CD4-positive, alpha-beta T cell treated with Interleukin-10 for 1 hour (primary cell): ENCODE results near the gene IKZF1.
A peak's percentile ranks its signal among the peaks of the same experiment; 100 is the strongest.

Source experiments
- DNase-seq: peaks from one replicate; pipeline ENCODE4 v3.0.0-alpha.2; 2020

IKZF1 gene

DNA sequence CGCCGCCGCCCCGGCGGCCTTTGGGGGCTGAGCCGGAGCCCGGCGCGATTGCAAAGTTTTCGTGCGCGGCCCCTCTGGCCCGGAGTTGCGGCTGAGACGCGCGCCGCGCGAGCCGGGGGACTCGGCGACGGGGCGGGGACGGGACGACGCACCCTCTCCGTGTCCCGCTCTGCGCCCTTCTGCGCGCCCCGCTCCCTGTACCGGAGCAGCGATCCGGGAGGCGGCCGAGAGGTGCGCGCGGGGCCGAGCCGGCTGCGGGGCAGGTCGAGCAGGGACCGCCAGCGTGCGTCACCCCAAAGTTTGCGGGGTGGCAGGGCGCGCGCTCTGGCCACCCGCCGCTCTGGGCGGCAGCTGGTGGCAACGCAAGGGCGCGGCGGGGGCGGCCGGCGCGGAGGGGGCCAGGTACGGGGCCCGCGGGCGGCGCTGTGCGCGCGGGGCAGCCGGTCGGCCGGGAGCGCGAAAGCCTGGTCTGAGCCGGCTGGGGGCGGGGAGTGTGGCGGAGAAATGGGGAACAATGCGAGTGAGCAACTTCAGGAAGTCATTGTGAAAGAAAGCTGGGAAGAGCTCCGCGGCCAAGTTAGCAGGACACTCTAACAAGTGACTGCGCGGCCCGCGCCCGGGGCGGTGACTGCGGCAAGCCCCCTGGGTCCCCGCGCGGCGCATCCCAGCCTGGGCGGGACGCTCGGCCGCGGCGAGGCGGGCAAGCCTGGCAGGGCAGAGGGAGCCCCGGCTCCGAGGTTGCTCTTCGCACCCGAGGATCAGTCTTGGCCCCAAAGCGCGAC, at the start of gene IKZF1:
Gene IKZF1, plus strand, starts transcription at position 588 of the 782 bp plus-strand sequence. CDS start 14,346 bp downstream, outside the sequence.
- DNase-seq: peak; percentile 68

- peak; percentile 51 for DNase-seq
Observed at GRCh38 chr7:50261593-50261992, 42.9 kb upstream of the IKZF1 start.

DNA sequence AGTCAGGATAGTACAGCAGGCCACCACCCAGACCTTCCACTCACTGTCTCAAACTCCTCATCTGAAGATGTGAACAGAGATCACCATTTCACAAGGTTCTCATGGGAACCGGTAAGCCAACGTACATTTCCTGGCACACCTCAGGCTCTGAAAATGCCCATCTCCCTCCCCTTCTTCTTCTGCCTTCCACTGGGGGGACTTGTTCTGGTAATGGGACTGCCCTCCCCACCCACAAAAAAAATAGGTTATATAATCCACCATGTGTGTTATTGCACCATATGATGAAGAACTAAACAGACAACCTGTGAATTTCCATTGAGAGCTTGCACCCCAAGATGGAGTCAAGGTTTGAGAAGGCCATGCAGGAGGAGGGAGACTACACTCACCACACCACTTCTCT, 42.1 kb upstream of the IKZF1 start:
- peak; percentile 59 for DNase-seq

- peak; percentile 47 for DNase-seq
Observed at GRCh38 chr7:50262916-50263690, 41.4 kb upstream of the IKZF1 start.

DNA sequence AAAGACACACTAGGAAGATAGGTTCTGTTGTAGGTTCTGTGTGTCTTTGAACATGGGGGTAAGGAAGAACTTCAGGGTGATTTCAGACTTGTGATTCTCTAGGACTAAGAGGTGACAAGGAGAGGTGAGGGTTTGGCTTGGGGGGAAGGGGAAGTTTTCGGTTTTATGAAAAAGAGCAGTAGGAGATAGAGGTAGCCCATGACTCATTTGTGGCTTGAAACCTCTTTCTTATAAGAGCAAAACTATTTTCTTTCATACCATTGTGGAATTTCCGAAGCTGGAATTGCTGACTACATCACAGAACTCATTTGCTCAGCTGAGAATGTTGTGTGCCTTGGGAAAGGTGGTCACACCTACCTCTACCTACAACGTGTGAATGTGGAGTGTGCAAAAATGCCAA, 39.6 kb upstream of the IKZF1 start:
- DNase-seq: peak; percentile 59

GRCh38 chr7:50265968-50266634, 38.4 kb upstream of the IKZF1 start:
- no peak for DNase-seq

GRCh38 chr7:50266635-50267386, 37.7 kb upstream of the IKZF1 start:
- peak; percentile 81 for DNase-seq

GRCh38 chr7:50267525-50268041, 36.9 kb upstream of the IKZF1 start:
- no peak for DNase-seq

- no peak for DNase-seq
Observed at GRCh38 chr7:50268223-50268622, 36.3 kb upstream of the IKZF1 start.

DNA sequence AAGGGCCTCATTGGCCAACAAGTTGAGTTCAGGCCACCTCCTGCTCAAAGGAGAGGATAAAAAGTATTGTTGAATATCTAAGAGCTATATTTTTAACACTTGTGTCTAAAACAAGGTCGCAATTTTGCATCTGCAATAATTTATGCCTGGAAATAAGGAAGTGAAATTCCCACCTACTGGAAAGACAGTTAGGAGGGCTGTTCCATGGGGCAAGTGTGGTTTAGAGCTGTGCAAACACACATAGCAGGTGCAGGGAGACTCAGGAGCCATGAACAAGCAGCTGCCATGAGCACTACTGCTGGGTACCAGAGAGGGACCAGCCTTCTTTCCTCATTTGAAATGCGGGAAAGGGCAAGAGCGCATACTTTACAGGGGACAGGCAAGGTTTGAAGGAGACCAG, 35.5 kb upstream of the IKZF1 start:
- no peak for DNase-seq

DNA sequence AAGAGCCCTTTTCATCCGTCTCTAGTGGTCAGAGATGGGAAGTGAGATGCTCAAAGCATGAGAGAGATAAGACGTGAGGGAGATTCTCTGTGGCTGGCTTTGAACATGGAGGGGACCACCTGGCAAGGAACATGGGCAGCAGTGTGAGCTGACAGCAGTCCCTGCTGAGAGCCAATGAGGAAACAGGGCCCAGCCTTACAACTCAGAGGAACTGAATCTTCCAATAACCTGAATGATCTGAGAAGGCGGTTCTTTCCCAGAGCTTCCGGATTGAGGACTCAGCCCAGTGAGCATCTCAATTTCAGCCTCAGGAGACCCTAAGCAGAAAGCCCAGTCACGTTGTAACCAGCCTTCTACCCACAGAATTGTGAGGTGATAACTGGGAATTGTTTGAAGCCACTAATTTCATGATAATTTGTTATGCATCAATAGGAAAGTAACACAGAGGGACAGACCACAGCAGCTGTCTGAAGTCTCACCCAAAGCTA, 33.9 kb upstream of the IKZF1 start:
- DNase-seq: no peak

DNA sequence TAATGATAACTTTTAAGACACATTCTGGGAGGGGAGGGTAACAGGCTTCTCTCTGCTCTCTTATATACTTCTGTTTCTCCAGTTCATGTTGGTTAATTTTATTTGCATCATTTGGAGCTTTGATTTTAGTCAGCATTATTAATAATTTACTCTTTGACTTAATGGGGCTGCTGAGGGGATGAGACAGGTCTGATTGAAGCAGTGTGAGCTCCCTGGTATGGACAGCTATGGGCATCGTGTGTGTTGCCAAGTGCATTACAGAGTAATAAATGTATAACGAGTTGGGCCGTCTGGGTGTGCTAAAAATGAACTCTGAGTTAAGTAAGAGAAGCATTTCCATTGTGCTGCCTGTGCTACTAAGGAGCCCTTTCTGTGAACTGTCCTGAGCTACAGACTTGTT, 31.7 kb upstream of the IKZF1 start:
- no peak for DNase-seq

DNA sequence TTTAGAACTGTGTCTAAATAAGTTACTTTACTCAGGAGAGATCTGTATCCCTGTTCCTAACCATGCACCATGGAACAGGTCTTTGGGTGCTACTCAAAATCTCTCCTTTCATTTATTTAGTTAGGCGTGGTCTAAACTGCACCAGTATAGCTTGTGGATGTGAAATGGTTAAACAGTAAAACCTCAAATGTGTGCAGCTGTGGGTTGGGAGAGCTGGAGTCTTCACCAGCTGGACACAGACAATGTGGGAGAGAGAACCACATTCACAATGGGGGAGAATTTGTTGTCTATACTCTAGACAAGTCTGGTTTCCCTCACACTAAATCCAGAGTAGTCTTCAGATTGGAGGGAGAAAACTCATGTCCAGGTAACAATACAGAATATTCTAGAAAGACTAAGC, 31.2 kb upstream of the IKZF1 start:
- no peak for DNase-seq

DNA sequence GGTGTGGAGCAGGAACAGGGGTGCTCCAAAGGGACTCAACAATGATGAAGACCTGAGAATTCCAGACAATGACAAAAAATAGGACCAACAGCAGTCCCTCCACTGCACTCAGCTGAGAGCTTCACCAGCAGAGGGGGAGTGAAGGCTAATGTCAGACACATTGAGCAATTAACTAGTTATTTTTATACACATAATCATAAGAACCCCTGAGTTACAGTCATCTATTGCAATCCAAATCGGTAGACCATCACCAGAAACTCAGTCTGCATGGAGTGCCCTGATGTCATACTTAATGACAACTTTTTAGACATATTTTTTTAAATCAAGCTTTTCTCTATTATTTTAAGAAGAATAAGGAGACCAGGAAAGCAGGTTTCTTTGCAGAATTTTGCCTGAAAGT, 30.6 kb upstream of the IKZF1 start:
- no peak for DNase-seq

- no peak for DNase-seq
Observed at GRCh38 chr7:50274361-50274760, 30.2 kb upstream of the IKZF1 start.

DNA sequence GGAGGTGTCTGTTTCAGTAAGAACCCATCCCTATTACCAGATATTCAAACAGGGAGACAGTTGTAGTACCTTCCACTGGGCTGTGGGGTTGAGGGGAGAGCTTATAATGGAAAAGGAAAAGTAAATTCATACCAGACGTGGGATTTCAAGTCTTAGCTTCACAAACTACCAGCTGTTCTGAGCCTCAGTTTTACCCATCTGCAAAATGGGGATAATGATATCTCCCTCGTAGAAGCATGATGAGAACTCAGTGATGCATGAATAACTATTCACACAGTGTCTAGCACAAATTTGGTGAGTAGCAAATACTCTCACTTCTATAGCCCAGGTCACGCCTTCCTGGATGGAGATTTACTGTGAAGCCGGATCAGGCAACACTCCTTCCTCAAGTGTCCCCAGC, 29.1 kb upstream of the IKZF1 start:
- DNase-seq: no peak

- DNase-seq: no peak
Observed at GRCh38 chr7:50276483-50276882, 28.0 kb upstream of the IKZF1 start.

GRCh38 chr7:50278120-50278519, 26.4 kb upstream of the IKZF1 start:
- DNase-seq: no peak

- no peak for DNase-seq
Observed at GRCh38 chr7:50281680-50282445, 22.7 kb upstream of the IKZF1 start.

- DNase-seq: no peak
Observed at GRCh38 chr7:50282813-50283605, 21.5 kb upstream of the IKZF1 start.

DNA sequence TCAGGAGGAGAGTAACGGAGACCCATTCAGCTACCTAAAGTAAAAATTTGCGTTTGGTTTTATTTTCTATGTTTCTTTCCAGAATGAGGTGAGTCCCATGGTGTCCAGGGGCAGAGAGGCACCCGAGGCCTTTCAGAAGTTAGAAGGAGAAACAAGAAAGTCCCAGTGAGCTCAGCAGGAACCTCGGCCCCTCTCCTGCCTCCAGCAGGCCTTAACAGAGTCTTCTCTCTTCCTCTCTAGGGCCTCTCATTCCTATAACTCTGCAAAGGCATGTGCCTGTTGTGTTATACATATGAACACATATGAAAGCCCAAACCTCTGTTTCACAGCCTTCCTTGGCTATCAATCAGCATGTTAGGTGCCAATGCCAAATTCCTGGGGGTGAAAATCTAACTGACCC, 20.8 kb upstream of the IKZF1 start:
- DNase-seq: no peak
